GM19328 (cell line): ENCODE measurements around the gene CREB5.

Experiments
- ATAC-seq: cut with Tn5 transposase; IDR thresholded peaks from one replicate; pipeline ENCODE4 v1.9.1; 2021; ENCODE audit warnings: mild to moderate bottlenecking, moderate library complexity; ENCODE audit not compliant: unreplicated experiment

CREB5 gene

DNA sequence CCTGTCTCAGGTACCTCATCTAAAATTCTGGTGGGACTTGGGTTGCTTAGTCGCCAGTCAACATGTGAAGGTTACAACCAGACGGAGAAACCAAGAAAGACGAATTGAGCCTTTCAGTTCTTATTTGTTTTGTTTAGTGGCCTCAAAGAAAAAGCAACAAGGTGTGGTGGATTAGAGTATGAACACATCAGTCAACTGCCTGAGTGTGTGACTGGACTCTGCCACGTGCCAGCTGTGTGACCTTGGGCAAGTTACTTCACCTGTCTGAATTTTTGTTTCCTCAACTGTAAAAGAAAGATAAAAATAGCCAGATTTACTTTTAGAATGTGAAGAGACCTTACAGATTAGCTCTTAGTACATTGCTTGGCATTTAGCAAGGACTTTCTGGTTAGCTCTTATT, 259.2 kb downstream of the CREB5 start:
- no peak for ATAC-seq

DNA sequence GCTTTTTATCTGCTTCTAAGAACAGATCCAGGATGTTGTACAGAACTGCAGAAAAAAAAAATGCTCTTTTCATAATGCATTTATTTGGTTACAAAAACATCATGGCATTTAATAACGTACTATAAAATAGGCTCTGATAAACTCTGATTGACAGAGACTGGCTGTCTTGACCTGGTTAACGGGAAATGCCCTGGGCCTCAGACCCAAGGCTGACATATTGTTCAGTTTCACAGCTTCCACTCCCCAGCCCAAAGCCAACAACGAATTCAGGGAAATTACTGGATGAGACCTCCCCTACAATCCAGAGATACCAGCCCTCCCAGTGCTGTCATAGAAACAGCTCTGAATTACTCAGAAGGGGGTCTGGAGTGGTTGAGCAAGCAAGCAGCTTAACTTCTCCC, 260.1 kb downstream of the CREB5 start:
- ATAC-seq, result no peak

DNA sequence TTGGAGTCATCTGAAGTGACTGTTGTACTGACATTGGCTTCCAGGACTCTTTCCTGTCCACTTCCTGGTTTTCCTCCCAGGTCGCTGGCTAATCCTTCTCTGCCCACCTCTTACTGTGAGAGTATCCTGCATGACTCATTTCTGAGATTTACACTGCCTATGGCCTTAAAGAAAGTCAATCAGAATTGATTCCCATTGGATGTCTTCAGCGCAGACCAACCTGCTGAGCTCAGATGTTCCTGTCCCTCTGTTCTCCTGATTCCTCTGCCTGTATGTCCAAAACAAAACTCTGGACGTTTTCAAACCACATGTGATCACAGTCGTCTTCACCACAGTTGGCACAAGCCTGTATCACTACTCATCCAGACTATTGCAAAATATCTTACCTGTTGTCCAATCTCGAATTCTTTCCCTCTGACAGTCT, 262.1 kb downstream of the CREB5 start:
- no peak for ATAC-seq

DNA sequence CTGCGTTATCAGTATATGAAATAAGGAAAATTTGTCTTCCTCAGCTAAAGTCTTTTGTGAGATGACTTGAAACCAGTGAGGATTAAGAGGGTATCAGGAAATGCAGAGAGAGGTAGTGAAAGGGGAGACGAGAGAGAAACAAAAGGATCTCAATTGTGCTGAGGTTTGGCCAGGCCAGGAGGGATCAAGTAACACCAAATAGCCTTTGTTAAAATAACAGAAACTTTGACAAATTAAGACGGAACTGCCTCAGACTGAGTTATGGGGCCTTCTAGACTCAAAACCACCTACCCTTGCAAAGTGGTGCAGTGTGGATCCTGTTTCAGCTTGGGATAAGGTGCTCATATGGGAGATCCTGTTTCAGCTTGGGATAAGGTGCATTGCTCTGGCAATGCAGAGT, 263.1 kb downstream of the CREB5 start:
- no peak for ATAC-seq

DNA sequence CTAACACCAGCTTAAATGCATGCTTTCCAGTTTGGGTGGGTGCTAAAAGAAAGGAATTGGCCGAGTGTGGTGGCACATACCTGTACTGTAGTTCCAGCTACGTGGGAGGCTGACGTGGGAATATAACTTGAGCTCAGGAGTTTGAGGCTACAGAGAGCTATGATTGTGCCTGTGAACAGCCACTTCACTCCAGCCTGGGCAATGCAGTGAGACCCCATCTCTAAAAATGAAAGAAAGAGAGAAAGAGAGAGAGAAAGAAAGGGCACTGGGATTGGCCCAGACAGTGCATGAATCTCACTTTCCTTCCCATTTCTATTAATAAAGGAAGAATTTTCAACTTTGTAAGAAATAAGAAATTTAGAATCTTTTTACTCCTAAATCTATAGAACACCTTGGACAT, 265.4 kb downstream of the CREB5 start:
- no peak for ATAC-seq

DNA sequence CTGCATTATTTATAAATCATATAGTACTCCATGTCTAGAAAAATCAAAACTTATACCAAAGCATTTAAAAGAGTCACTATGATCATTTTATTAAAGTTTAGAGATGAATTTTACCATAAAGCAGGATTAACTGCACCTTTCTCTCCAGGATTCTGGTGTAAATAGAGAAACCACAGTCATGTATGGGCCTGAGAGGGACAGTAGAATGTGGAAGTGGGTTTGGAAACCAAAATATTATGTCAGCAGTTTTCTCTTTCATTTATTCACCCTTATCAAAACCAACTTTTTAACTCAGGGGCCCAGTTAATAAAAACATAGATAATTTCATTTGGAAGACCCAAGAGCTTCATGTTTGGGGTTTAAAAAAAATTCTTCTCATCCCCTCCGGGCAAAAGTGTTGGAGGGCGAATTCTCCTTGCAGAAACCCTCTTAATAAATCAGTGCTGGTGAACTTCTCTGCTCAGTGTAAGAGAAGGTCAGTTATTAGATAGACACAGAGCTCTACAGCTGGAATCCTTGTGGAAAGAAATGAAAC, 266.2 kb downstream of the CREB5 start:
- ATAC-seq, result no peak

DNA sequence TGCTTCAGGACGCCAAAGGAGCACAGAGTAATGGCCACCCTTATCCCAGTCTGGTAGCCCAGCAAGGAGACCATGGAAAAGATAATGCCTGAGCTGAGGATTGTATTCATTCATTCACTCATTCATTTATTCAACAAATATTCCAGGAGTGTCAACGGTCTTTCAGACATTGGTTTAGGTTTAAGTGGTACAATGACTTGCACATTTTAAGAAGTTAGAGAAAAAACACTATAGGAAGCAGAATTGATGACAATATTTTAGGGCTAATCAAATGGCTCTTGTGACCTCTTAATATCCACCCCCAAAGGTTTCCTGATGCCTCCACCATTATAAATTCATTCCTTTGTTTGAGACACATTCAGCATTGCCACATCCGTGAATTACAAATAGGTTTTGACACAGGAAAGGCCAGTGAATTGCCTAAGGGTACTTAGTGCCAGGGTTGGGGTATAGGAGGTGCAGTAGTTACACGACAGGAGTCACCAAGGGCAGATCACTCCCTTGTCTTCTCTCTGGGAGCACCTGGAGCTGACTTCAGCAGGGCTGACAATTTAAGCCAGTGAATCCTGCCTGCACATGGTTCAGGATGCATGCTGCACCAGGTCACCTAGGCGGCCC, 269.5 kb downstream of the CREB5 start:
- ATAC-seq, result no peak

DNA sequence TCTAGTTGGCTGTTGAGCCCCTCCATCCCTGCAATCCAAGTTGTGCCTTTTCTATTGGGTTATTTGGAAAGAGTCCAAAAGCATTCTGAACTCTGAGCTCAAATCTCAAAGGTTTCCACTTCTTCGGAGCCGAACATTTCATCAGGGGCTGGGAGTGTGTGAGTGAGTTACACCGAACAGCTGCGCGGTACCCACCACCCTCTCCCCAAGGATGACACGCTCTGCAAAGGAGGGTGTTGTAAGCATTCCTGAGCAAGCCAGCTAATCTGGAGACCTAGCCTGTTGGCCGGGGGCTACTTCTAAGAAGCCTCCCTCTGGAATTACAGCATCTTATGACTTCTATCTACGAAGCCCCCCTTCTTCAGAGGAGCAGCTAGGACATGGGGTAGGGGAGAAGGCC, 270.5 kb downstream of the CREB5 start:
- no peak for ATAC-seq

DNA sequence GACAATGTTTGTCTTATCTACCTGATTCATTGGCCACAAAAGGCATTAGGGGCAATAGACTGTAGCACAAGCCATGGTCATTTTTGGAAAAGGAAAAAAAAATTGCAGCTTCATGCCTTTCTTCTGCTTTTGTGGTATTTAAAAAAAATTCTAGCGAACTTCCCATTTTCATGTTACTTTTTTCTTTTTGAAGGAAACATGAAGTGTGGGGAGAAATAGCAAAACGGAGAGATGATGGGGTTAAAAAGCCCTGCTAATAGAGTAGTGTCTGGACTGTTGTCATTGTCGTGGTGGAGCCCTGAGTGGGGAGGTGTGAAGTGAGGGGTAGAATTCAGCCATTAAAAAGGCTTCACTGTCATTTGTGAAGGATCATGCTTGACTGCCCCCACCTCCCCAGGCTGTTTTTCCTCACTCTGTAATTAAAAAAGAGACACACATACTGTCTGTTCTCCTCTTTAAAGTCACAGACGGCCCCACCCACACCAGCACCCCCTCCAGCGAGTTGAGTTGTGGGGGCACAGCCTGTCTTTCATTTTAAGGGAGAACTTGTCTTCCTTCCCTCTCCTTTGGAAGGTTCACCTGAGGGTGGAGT, 272.4 kb downstream of the CREB5 start:
- no peak for ATAC-seq

DNA sequence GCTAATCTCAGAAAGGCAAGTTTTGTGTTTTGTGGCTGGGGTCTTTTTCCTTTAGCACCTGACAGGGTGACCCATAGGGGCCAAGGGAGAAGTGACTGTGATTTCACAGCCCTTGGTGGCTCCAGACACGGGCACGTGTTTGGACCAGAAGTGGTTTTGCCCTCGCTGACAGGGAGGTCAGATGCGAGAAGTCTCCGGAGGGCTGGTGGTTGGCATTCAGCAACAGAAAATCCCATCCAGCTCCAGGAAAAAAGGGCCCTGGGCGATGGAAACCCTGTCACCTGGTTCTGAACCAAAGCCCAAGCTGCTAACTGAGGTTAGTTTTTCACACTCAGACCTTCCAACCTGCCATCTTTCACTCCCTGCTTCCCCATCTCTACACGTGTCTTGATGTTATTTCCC, 272.9 kb downstream of the CREB5 start:
- ATAC-seq, result no peak

DNA sequence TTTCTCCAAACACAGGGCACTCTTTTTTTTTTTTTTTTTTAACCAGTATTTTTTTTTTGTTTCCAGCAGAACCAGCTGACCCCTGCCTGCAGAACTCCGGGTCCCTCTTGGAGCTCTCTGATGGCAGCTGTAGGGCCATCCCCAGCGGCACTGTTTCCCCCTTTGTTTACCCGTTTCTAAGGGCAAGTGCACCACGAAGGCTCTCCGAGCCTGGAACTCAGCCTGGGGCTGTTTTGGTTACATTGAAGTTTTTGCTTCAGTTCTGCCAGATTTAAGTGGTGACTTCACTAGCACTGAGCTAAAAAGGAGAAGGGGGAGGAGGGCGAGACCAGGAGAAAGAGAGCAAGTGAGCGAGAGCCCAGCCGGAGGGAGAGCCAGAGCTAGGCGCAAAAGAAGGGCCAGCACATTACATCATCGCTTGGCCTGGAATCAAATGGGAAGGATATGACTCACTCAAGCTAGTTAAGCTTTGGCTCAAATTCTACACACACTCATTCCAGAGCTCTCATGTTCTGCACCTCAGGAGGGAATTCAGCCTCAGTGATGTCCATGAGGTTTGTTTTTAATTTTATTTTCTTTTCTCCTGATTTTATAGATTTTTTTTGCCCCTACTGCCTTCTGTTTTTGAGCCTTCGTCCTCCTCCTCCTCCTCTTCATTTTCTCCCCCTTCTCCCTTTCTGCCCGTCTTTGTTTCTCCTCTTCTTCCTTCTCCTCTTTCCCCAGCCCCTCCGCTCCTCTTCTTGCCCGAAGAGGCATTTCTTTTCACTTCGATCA, 273.5 kb downstream of the CREB5 start:
- no peak for ATAC-seq

DNA sequence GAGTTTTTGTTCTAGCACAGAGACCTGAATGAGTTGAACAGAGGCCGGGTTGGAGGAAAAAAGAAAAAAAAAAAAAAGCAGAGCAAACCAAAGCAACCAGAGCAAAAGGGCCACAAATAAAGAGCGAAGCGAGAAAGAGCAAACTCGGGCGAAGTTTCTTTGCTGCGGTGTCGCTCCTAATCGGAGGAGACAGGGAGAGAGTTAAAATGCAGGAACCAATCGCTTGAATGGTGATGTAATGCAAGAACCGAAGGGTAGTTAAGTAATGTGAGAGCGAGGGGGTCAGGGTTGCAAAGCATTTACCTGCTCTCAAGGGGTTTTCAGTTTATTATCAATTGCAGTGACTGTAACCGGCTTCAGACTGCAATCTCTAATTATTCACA, 274.1 kb downstream of the CREB5 start:
- ATAC-seq, result no peak

DNA sequence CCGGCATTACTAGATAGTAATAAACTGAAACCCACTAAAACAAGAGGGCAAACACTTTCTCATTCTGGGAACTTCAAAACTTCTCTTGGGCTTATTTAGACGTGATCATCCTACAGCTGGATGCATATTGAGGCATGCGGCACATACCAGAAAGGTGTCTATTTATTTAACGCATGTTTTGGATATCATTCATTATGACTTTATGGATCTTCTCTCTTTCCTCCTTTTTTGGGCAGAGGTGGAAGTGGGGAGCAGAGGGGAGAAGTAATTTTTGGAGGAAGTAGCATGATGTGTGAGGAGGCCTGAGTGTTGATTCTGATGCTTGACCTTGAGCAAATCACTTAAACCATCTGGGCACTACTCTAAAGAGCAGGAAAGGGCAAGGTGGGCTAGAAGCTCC, 275.2 kb downstream of the CREB5 start:
- ATAC-seq, result no peak

DNA sequence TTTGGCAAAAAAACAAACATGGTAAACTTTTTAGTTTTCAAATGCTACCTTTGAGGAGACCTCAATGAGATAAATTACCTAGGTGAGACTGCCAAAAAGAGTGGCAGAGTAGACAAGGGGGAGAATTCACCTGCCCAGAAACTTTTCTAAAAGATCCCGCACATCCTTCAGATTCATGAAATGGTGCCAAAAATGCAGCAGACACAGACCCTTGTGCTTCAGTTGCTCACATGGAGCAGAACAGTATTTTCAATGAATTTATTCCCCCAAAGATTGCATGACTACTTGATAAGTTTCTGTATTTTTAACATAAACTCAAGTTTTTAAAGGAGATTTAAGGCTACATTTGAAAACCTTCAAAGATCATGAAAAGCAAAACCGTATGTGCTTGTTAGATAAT, 275.9 kb downstream of the CREB5 start:
- no peak for ATAC-seq

DNA sequence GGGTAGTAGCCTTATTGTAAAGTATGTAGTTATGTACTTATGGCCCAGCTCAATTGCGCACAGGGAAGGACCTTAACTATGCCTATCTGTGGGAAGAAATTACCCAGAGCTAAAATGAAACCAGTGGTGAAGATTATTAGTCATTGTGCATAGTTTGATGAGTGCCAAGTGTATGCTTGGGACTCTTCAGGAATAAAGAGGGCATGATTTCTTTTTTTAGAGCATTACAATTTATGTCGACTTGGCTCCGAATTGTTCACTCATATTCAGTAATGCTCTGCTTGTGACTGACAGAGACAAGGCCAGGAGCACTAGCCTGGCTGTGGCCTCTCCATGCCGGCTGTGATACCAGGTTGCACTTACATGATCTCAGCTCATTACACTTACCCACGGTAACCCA, 276.3 kb downstream of the CREB5 start:
- no peak for ATAC-seq

DNA sequence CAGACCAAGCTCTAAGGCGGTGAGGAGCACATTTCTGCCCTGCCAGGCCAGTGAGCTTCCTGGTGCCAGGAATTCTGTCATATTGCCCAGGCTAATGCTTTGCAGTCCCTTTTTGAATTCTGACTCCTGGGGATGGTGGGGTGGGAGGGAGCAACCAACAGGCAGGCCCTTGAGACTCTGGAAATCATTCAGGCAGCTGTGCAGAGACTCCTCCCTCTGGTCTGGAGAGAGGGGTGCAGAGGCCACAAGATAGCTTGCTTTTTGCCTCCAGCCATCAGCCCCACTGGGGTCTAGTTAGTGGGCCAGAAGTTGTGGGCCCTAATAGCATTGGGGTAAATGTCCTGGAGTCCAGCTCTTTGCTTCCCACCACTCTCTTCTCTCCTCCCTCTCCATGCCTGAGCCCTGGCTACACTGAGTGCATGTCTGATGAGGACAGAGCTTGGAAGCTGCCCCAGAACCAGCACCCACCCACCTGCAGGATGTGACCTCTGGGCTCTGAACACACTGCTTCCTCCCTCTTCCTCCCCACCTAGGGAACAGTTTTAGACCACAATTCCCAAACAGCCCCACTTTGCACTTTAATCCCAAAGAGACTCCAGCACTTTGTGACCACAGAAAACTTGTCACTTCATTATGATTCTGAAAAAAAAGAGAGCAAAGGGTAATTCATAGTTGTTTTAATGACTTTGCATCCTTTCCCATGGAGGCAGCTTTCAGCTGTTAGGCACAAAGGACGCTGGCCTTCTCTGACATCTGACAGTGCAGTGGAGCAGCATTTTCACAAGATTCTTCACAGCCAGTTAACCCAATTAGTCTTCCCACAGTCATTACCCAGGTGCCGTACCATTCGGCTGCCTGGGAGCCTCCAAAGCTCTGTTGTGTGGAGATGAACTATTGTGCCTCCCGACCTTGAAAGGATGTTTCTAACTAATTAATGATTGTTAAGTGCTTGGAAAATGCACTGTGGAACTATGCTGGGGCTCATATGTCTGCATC, 283.3 kb downstream of the CREB5 start:
- ATAC-seq, result no peak

DNA sequence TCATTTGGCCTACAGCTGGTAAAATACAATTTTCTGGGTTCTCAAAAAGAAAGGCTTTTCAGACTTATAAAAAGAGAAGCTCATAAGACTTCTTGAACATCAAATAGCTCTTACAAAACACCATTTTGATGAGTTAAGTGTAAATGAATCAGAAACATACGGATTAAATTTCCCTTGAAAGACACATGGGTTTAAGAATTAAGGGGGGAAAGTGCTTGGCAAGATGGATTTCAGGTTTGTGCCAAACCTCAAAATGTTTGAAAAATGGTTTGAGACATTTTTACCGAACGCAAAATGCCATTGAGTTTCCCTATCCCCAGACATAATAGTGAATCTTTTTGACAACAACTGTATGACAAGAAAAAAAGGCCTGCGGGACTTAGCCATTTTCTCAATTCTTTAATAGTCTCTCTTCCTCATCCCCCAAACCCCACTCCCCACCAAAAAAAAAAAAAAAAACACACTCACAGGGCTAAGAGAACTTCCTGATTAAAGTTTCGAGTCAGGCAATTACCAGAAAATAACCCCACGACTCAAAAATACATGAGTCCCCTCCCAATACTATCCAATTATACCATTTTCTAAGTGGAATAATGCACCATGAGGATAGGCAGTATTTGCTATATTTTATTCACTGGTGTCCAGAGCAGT, 285.7 kb downstream of the CREB5 start:
- no peak for ATAC-seq

DNA sequence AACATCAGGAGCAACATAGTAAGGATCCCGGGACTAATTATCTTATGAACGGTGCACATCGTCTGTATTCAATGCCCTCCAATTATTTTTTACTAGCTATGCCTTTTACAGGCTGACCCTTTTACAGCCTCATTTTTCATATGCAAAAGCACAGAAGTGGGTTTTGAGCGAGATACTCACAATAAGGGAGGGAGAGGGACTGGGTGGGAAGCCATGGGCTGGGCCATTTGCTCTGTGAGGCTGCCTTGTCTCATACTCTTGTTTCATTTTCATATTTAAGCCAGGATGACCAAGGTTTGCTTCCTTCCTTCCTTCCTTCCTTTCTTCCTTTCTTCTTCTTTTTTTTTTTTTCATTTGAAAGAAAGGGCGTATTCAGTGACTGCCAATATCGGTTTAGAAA, 286.5 kb downstream of the CREB5 start:
- ATAC-seq, result no peak

DNA sequence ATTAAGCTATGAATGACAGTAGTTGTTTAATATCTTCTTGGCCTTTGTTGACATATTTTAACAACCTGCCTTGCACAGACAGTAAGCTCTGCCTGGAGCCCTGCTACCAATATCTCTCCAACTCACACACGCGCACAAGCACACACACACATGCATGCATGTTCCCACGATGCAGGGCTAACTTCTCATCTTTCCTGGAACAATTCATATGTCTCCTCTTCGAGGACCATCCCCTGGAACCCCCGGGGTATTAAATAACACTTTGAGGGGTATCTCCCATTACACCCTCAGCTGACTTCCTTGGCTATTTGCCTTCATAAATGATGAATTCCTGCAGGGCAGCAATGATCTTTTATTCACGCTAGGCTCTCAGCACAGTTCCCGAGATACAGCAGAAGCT, 287.8 kb downstream of the CREB5 start:
- ATAC-seq, result no peak

DNA sequence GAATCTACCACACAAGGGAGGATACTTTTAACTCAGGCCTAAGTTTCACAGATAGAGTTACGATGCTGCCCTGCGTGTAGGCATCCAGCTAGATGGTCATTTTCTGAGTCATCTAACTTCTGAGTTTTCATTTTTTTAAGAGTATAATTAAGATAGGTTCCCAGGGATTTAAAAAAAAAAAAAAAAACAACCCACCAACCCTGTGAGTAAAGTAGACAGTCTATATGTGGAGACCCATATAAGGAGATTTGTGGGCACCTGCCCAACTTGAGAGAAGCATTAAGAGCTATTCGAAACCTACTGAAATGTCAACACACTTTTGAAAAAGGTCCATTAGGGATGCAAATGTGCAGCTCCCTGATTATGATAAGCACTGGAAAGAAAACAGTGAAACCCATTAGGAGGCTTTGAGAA, 288.5 kb downstream of the CREB5 start:
- no peak for ATAC-seq
